HUES6 (cell line): Measurements from ENCODE around the gene ZNF485.
"Not testable (repeated sequence)": the region's sequence is repeated elsewhere in the genome, so short reads cannot be mapped to it uniquely, and the experiment has no call there.

Experiments
- H3K27ac ChIP-seq: 2 replicates; pipeline ENCODE4 v1.7.0; 2013; ENCODE audit warnings: low read depth, mild to moderate bottlenecking, low read length, inconsistent platforms
- H3K27me3 ChIP-seq: 2 replicates; pipeline ENCODE4 v1.6.1; 2013; ENCODE audit warnings: low read length; ENCODE audit not compliant: control insufficient read depth, insufficient read depth
- H3K36me3 ChIP-seq: 2 replicates; pipeline ENCODE4 v1.6.1; 2013; ENCODE audit warnings: low read length; ENCODE audit not compliant: control insufficient read depth, insufficient read depth
- H3K4me1 ChIP-seq: 2 replicates; pipeline ENCODE4 v1.6.1; 2013; ENCODE audit warnings: low read length; ENCODE audit not compliant: control insufficient read depth, insufficient read depth
- H3K4me3 ChIP-seq: 2 replicates; pipeline ENCODE4 v1.5.1; 2013; ENCODE audit warnings: low read depth, low read length
- H3K9ac ChIP-seq: one replicate; pipeline ENCODE4 v1.6.1; 2013; ENCODE audit warnings: mild to moderate bottlenecking, low read length
- H3K9me3 ChIP-seq: 2 replicates; pipeline ENCODE4 v1.6.1; 2013; ENCODE audit warnings: low read depth, low read length; ENCODE audit not compliant: control insufficient read depth, insufficient read depth

Gene ZNF485

GRCh38 chr10:43607199-43607573, 948 bp downstream of the ZNF485 start:
- H3K9me3 ChIP-seq = peaks cover 5% of the 10 kb centered on the region; the same call in 1 of the 2 replicates
- peaks cover 3% of the 10 kb centered on the region; the same call in 1 of the 2 replicates for H3K27me3 ChIP-seq
- H3K4me1 ChIP-seq = peaks cover 5% of the 10 kb centered on the region
- H3K27ac ChIP-seq = no peak overlapping the region
- H3K36me3 ChIP-seq = peaks cover 33% of the 10 kb centered on the region
- H3K4me3 ChIP-seq = peak overlapping the region; percentile 74
- H3K9ac ChIP-seq = peak overlapping the region; percentile 72

- peaks cover 16% of the 10 kb centered on the region for H3K9me3 ChIP-seq
- H3K9ac ChIP-seq = no peak overlapping the region
- H3K27ac ChIP-seq = no peak overlapping the region
- no peaks in the 10 kb centered on the region for H3K27me3 ChIP-seq
- H3K4me1 ChIP-seq = peaks cover 5% of the 10 kb centered on the region
- no peak overlapping the region for H3K4me3 ChIP-seq
- H3K36me3 ChIP-seq = peaks cover 51% of the 10 kb centered on the region
These were observed 4.4 kb downstream of the ZNF485 start for GRCh38 chr10:43610636-43611035.

DNA sequence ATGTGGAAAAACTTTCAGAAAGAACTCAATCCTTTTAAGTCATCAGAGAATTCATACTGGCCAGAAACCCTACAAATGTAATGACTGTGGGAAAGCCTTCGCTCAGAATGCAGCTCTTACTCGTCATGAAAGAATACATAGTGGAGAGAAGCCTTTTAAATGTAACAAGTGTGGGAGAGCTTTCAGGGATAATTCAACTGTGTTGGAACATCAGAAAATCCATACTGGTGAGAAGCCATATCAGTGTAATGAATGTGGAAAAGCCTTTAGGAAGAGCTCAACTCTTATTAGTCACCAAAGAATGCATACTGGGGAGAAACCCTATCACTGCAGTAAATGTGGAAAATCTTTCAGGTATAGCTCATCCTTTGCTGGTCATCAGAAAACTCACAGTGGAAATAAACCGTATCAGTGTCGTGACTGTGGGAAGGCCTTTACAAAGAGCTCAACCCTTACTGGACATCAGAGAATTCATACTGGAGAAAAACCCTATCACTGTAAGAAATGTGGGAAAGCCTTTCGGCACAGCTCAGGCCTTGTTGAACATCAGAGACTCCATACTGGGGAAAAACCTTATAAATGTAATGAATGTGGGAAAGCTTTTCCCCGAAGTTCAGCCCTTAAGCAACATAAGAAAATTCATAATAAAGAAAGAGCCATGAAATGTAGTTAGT, 10.6 kb downstream of the ZNF485 start:
- no peaks in the 10 kb centered on the region for H3K4me1 ChIP-seq
- no peaks in the 10 kb centered on the region for H3K27me3 ChIP-seq
- no peak overlapping the region for H3K9ac ChIP-seq
- H3K4me3 ChIP-seq = no peak overlapping the region
- peaks cover 60% of the 10 kb centered on the region for H3K9me3 ChIP-seq
- no peak overlapping the region for H3K27ac ChIP-seq
- H3K36me3 ChIP-seq = peaks cover 39% of the 10 kb centered on the region

- Histone ChIP-seq H3K27ac (no peak overlapping the region), H3K4me3 (no peak overlapping the region), H3K9me3 (peaks cover 59% of the 10 kb centered on the region), H3K36me3 (peaks cover 29% of the 10 kb centered on the region), H3K4me1 (no peaks in the 10 kb centered on the region), H3K9ac (no peak overlapping the region), H3K27me3 (no peaks in the 10 kb centered on the region)
These were observed 13.1 kb downstream of the ZNF485 start for GRCh38 chr10:43619368-43619767.

GRCh38 chr10:43622038-43622437, 15.8 kb downstream of the ZNF485 start:
- Histone ChIP-seq H3K36me3 (peaks cover 5% of the 10 kb centered on the region), H3K27me3 (no peaks in the 10 kb centered on the region), H3K4me1 (no peaks in the 10 kb centered on the region), H3K27ac (no peak overlapping the region), H3K9ac (no peak overlapping the region), H3K9me3 (peaks cover 41% of the 10 kb centered on the region), H3K4me3 (no peak overlapping the region)

DNA sequence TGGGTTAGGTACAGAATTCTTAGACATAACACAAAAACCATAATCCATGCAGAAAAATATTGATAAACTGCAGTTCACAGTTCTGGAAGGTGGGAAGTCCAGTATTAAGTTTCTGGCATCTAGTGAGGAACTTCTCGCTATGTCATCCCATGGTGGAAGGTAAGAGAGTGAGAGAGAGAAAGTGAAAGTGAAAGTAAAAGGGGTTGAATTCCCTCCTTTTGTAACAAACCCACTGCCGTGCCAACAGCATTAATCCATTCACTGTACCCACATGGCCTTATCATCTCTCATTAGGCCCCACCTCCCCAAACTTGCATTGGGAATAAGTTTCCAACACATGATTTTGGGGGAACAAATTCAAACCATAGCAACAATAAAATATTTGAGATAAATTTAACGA, 17.1 kb downstream of the ZNF485 start:
- no peak overlapping the region for H3K4me3 ChIP-seq
- peaks cover 34% of the 10 kb centered on the region for H3K9me3 ChIP-seq
- no peak overlapping the region for H3K9ac ChIP-seq
- H3K27me3 ChIP-seq = no peaks in the 10 kb centered on the region
- H3K36me3 ChIP-seq = no peaks in the 10 kb centered on the region
- H3K4me1 ChIP-seq = no peaks in the 10 kb centered on the region
- no peak overlapping the region for H3K27ac ChIP-seq

DNA sequence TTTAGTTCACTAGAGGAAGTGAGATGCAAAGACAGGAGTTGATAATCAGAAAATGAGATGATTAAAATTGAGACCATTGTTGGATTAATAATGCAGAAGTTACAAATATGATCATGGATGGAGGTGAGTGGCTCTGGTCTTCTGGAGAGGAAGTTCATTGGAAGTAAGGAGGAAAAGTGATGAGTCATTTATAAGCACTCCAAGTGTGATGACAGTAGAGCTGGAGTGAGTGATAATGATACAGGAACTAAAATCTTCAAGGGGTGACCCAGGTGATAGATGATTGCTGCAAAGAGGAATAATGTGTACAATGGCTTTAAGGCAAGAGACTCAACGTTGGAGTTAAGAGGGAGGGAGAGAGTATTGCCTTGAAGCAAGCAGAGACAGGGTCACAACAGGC, 21.7 kb downstream of the ZNF485 start:
- Histone ChIP-seq H3K36me3 (no peaks in the 10 kb centered on the region), H3K27me3 (no peaks in the 10 kb centered on the region), H3K4me1 (no peaks in the 10 kb centered on the region), H3K4me3 (no peak overlapping the region), H3K9me3 (peaks cover 14% of the 10 kb centered on the region; the same call in 1 of the 2 replicates), H3K27ac (no peak overlapping the region), H3K9ac (no peak overlapping the region)

DNA sequence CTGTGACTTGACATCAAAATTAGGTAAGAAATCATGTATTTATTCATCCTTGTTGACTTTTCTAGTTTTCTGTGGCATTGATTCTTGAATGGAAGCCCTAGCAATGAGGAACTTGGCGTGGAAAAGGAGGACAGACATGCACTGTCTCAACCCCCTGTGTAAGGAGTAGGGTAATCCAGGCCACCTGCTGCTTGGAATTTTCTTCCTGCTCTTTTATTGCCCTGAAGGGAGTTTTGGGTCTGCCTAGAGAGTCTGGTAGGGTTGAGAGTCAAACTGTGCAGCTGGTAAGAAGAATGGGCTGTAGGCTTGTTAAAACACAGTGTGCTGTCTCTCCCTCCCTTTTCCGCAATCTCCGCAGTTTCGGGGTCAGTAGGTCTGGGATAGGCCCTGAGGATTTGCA, 22.7 kb downstream of the ZNF485 start:
- no peak overlapping the region for H3K27ac ChIP-seq
- no peaks in the 10 kb centered on the region for H3K27me3 ChIP-seq
- no peak overlapping the region for H3K9ac ChIP-seq
- H3K4me1 ChIP-seq = no peaks in the 10 kb centered on the region
- no peaks in the 10 kb centered on the region for H3K36me3 ChIP-seq
- peaks cover 14% of the 10 kb centered on the region; the same call in 1 of the 2 replicates for H3K9me3 ChIP-seq
- H3K4me3 ChIP-seq = no peak overlapping the region

- not testable (repeated sequence) for H3K36me3 ChIP-seq, H3K4me3 ChIP-seq, H3K4me1 ChIP-seq, H3K27ac ChIP-seq, H3K9ac ChIP-seq, H3K27me3 ChIP-seq
- H3K9me3 ChIP-seq = peaks cover 15% of the 10 kb centered on the region; the same call in 1 of the 2 replicates
These were observed 29.6 kb downstream of the ZNF485 start for GRCh38 chr10:43635816-43636215.

GRCh38 chr10:43640603-43641002, 34.4 kb downstream of the ZNF485 start:
- Histone ChIP-seq H3K4me3 (no peak overlapping the region), H3K27me3 (no peaks in the 10 kb centered on the region), H3K9ac (no peak overlapping the region), H3K36me3 (peaks cover 30% of the 10 kb centered on the region), H3K27ac (no peak overlapping the region), H3K4me1 (no peaks in the 10 kb centered on the region), H3K9me3 (peaks cover 56% of the 10 kb centered on the region)

GRCh38 chr10:43644252-43644651, 38.0 kb downstream of the ZNF485 start:
- no peak overlapping the region for H3K4me3 ChIP-seq
- H3K36me3 ChIP-seq = peaks cover 38% of the 10 kb centered on the region
- no peak overlapping the region for H3K27ac ChIP-seq
- H3K27me3 ChIP-seq = peaks cover 10% of the 10 kb centered on the region
- no peak overlapping the region for H3K9ac ChIP-seq
- no peaks in the 10 kb centered on the region for H3K4me1 ChIP-seq
- peaks cover 65% of the 10 kb centered on the region for H3K9me3 ChIP-seq
